ENCODE results near the gene CCDC93. TPM values are rescaled to one million over a fixed set of nuclear protein-coding genes. Genes with fewer than 3 reads are reported as not detected.

Gene CCDC93
- total RNA-seq, 1 experiment from 2014 or later = 18.7 TPM

- no peak overlapping the region for H3K4me3 ChIP-seq (replicated peaks in 1 of 2; ENCODE audit: low read depth in 1 of 2, low read length in 2 of 2)
- RAD21 ChIA-PET (ENCODE audit: low non-redundant PET in 1 of 2, low total read pairs in 2 of 2, uncharacterized antibody in 2 of 2, unreplicated experiment in 2 of 2) = no interaction called here
- no peaks in the 10 kb centered on the region; the same call in 1 of the 2 replicates for H3K79me2 ChIP-seq (ENCODE audit: insufficient read depth, low read length)
- peaks cover 4 to 7% of the 10 kb centered on the region in 2 experiments; a peak in 1 of 4 replicates for H3K36me3 ChIP-seq (ENCODE audit: control insufficient read depth in 1 of 2, insufficient read depth in 2 of 2, low read length in 2 of 2)
- H3K27me3 ChIP-seq (ENCODE audit: insufficient read depth, low read length) = no peaks in the 10 kb centered on the region
- no peak overlapping the region for H3K9ac ChIP-seq (ENCODE audit: low read length)
- no peaks in the 10 kb centered on the region; a peak in 1 of 4 replicates for H3K4me1 ChIP-seq (ENCODE audit: control insufficient read depth in 1 of 2, insufficient read depth in 2 of 2, low read length in 2 of 2)
- no peak overlapping the region for H2AFZ ChIP-seq (ENCODE audit: low read depth, low read length, poor library complexity, severe bottlenecking)
- no TSS peak for BruUV-seq (replicated peaks)
- H3K4me2 ChIP-seq (ENCODE audit: low read length) = no peak overlapping the region
- POLR2A ChIA-PET = no interaction called here
- H4K20me1 ChIP-seq (ENCODE audit: insufficient read depth) = no peaks in the 10 kb centered on the region
- H3K9me2 ChIP-seq (ENCODE audit: insufficient read depth) = no peaks in the 10 kb centered on the region
- intact Hi-C loops (cut with micrococcal nuclease) = no loop called here
- H3K9me3 ChIP-seq (ENCODE audit: control insufficient read depth in 1 of 2, insufficient read depth in 1 of 2, low read depth in 1 of 2, low read length in 2 of 2) = no peaks in the 10 kb centered on the region
- no peak for ATAC-seq
- DNase-seq (ENCODE audit: low read depth, low spot score) = no peak
- CTCF ChIA-PET = no interaction called here
- no peak overlapping the region for H3K27ac ChIP-seq (ENCODE audit: low read depth, low read length)
- TF ChIP-seq CEBPB (IDR thresholded peaks at IDR 0.05; ENCODE audit: low read depth) (no peak), CBX3 (IDR thresholded peaks at IDR 0.05; ENCODE audit: low read depth) (no peak), EZH2phosphoT487 (IDR thresholded peaks at IDR 0.05; ENCODE audit: borderline replicate concordance) (no peak), ELF1 (IDR thresholded peaks at IDR 0.05; ENCODE audit: borderline replicate concordance, low read depth) (no peak), JUND (IDR thresholded peaks at IDR 0.05) (no peak), SRF (IDR thresholded peaks at IDR 0.05; ENCODE audit: low read depth) (no peak), YY1 (IDR thresholded peaks at IDR 0.05; ENCODE audit: extremely low read depth, insufficient replicate concordance, low read depth, low read length) (no peak), RAD21 (IDR thresholded peaks at IDR 0.05; ENCODE audit: low read depth) (no peak), EZH2 (IDR thresholded peaks at IDR 0.05) (no peak), CTCF (IDR thresholded peaks at IDR 0.05 in 2 of 3, conservative IDR thresholded peaks at IDR 0.05 in 1 of 3; ENCODE audit: borderline replicate concordance in 1 of 3, insufficient read depth in 1 of 3, low read depth in 2 of 3, low read length in 2 of 3) (no peak), EGR1 (IDR thresholded peaks at IDR 0.05; ENCODE audit: low read depth) (no peak), FOSL1 (IDR thresholded peaks at IDR 0.05; ENCODE audit: low read depth) (no peak), ZNF274 (IDR thresholded peaks at IDR 0.05; ENCODE audit: low read depth, low read length) (no peak), SIN3A (IDR thresholded peaks at IDR 0.05; ENCODE audit: low read depth) (no peak)
Observed at GRCh38 chr2:117977696-117978095, 36.2 kb downstream of the CCDC93 start.
